ENCODE measurements around the gene HRAS.

Gene HRAS

DNA sequence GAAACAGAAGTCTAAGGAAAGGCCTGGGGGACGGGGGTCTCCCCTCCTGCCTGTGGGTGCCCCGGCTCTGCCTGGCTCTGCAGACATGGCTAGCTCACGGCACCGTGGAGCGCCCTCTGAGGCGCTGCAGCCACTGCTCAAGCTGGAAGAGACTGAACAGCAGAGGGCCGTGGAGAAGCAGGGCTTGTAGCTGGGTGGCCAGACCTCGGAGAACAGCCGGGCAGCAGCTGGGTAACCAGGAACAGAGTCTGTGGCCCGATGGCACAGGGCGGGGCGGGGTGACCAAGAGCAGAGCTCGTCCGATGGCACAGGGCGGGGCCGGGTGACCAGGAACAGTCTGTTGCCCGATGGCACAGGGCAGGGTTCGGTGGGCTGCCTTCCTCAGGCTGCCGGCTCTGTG is 46.4 kb downstream of the HRAS start:
- Histone ChIP-seq H3K4me1 (no peaks in the 10 kb centered on the region), H3K27ac (no peak overlapping the region), H3K4me3 (no peak overlapping the region), H3K27me3 (no peaks in the 10 kb centered on the region), H3K36me3 (peaks cover 11 to 70% (median 23%) of the 10 kb centered on the region in 3 donors), H3K9me3 (no peaks in the 10 kb centered on the region)
- intact Hi-C loops (cut with DNase I; ENCODE audit: low total_unique reads): no loop called here
- TF ChIP-seq, protein P1, sequence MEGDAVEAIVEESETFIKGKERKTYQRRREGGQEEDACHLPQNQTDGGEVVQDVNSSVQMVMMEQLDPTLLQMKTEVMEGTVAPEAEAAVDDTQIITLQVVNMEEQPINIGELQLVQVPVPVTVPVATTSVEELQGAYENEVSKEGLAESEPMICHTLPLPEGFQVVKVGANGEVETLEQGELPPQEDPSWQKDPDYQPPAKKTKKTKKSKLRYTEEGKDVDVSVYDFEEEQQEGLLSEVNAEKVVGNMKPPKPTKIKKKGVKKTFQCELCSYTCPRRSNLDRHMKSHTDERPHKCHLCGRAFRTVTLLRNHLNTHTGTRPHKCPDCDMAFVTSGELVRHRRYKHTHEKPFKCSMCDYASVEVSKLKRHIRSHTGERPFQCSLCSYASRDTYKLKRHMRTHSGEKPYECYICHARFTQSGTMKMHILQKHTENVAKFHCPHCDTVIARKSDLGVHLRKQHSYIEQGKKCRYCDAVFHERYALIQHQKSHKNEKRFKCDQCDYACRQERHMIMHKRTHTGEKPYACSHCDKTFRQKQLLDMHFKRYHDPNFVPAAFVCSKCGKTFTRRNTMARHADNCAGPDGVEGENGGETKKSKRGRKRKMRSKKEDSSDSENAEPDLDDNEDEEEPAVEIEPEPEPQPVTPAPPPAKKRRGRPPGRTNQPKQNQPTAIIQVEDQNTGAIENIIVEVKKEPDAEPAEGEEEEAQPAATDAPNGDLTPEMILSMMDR (IDR thresholded peaks at IDR 0.05): no peak
- no peak for DNase-seq

DNA sequence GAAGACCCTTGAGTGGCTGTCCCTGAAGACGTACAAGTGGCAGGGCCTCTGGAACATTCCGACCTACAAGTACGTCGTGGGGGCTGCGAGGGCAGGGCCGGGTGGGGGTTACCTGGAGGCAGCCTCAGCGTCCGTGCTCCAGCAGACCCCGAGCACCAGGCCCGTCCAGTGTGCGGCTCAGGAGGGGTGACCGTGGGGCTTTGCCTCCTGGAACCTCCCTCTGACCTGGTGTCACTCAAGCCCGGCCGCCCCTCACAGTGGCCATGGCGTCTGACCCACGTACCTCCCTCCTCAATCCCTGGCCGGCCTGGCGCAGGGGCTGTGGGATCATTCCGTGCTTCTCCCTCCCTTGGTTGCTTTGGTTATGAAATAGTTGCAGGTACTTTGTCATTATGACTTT is 46.8 kb downstream of the HRAS start:
- intact Hi-C loops (cut with DNase I; ENCODE audit: low total_unique reads): no loop called here
- Histone ChIP-seq H3K27ac (no peak overlapping the region), H3K9me3 (no peaks in the 10 kb centered on the region), H3K27me3 (no peaks in the 10 kb centered on the region), H3K4me3 (no peak overlapping the region), H3K4me1 (no peaks in the 10 kb centered on the region), H3K36me3 (peaks cover 7 to 66% (median 19%) of the 10 kb centered on the region in 3 donors)
- DNase-seq: no peak
- TF ChIP-seq, protein P1 (IDR thresholded peaks at IDR 0.05): no peak

DNA sequence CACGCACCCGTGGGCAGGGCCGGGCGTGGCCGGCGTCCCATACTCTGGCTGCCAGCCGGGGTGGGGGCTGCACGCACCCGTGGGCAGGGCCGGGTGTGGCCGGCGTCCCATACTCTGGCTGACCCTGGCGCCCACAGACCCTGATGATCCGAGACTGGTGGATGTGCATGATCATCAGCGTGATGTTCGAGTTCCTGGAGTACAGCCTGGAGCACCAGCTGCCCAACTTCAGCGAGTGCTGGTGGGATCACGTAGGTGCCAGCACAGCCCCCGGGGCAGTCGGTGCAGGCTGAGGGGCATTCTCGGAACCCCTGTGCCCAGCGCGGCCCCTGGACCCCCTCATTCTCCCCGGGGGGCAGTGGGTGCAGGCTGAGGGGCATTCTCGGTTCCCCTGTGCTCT is 47.3 kb downstream of the HRAS start:
- intact Hi-C loops (cut with DNase I; ENCODE audit: low total_unique reads): no loop called here
- no peaks in the 10 kb centered on the region for H3K4me1 ChIP-seq
- no peak overlapping the region for H3K27ac ChIP-seq
- H3K27me3 ChIP-seq: no peaks in the 10 kb centered on the region
- no peaks in the 10 kb centered on the region for H3K9me3 ChIP-seq
- H3K36me3 ChIP-seq: peaks cover 4 to 61% (median 18%) of the 10 kb centered on the region in 3 donors
- DNase-seq: no peak
- TF ChIP-seq, protein P1 (IDR thresholded peaks at IDR 0.05): no peak
- no peak overlapping the region for H3K4me3 ChIP-seq

DNA sequence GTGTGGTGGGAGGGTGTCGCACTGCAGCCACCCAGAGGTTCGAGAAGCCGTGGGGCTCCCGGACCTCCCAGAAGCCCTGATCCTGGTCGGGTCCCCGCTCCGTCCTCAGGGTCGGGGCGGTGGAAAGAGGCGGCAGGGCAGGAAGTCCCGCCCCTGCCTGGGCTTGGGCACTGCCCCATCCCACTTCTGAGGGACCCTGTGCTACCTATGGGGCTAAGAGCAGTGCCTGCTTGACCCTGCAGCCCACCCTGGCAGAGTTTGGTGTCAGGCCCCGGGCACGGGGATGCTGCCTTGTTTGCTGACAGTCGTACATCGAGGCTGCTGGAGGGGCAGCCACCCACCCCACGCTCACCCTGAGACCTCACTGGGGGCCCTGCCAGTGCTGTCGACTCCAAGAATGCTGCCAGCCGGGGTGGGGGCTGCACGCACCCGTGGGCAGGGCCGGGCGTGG is 47.8 kb downstream of the HRAS start:
- Histone ChIP-seq H3K27me3 (no peaks in the 10 kb centered on the region), H3K4me1 (no peaks in the 10 kb centered on the region), H3K9me3 (no peaks in the 10 kb centered on the region), H3K4me3 (no peak overlapping the region), H3K36me3 (peaks cover 4 to 56% (median 18%) of the 10 kb centered on the region in 3 donors), H3K27ac (no peak overlapping the region)
- intact Hi-C loops (cut with DNase I; ENCODE audit: low total_unique reads): no loop called here
- DNase-seq: no peak
- TF ChIP-seq, protein P1 (IDR thresholded peaks at IDR 0.05): no peak

DNA sequence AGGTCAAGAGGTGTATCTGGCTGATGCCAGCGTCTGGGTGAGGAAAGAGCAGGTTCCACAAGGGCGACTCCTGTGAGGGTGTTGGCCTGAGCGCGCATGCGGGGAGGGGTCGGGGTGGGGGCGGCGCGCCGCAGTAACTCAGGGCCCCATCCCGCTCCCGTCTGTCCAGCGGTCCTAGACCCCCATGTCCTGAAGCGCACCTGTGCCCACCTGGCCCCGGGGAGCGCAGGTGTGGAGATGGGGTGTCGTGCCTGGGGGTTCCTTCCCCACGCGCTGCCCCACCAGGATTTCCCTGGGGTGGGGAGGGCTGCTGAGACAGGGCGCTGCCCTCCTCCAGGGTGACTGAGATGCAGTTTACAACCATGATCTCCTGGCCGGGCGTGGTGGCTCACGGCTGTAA is 49.2 kb downstream of the HRAS start:
- intact Hi-C loops (cut with DNase I; ENCODE audit: low total_unique reads): no loop called here
- Histone ChIP-seq H3K27ac (no peak overlapping the region), H3K27me3 (no peaks in the 10 kb centered on the region), H3K4me3 (no peak overlapping the region), H3K36me3 (peaks cover 3 to 45% (median 16%) of the 10 kb centered on the region in 3 donors), H3K4me1 (no peaks in the 10 kb centered on the region), H3K9me3 (no peaks in the 10 kb centered on the region)
- TF ChIP-seq, protein P1 (IDR thresholded peaks at IDR 0.05): no peak
- DNase-seq: no peak

DNA sequence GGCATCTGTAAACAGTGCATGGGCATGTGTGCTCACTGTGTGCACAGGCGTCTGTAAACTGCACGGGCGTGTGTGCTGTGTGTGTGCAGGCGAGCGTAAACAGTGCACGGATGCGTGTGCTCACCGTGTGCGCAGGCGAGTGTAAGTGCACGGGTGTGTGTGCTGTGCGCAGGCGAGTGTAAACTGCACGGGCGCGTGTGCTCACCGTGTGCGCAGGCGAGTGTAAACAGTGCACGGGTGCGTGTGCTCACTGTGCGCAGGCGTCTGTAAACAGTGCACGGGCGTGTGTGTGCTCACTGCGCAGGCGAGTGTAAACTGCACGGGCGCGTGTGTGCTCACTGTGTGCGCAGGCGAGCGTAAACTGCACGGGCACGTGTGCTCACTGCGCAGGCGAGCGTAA is 50.8 kb downstream of the HRAS start:
- H3K36me3 ChIP-seq: peaks cover 0 to 30% (median 5%) of the 10 kb centered on the region in 3 donors
- intact Hi-C loops (cut with DNase I; ENCODE audit: low total_unique reads): no loop called here
- TF ChIP-seq, protein P1 (IDR thresholded peaks at IDR 0.05): no peak
- H3K27ac ChIP-seq: no peak overlapping the region
- no peaks in the 10 kb centered on the region for H3K4me1 ChIP-seq
- no peak for DNase-seq
- H3K27me3 ChIP-seq: no peaks in the 10 kb centered on the region
- H3K4me3 ChIP-seq: no peak overlapping the region
- no peaks in the 10 kb centered on the region for H3K9me3 ChIP-seq
